ENCODE results near the gene ARFGAP1. TPM values are rescaled to one million over a fixed set of nuclear protein-coding genes. Genes with fewer than 3 reads are reported as not detected.
"Not testable (repeated sequence)": the region's sequence is repeated elsewhere in the genome, so short reads cannot be mapped to it uniquely, and the experiment has no call there.

ARFGAP1 gene
- total RNA-seq, 2 donors from 2014 or later: 108 to 128 TPM

GRCh38 chr20:63296531-63297299, 24.1 kb downstream of the ARFGAP1 start:
- DNase-seq: no peak
- no peak for ATAC-seq
- no peaks in the 10 kb centered on the region for H3K9me3 ChIP-seq (ENCODE audit: control insufficient read depth, low read length, poor library complexity, severe bottlenecking)
- Mint-ChIP-seq H3K4me3 (no peak overlapping the region), H3K4me1 (peaks cover 6% of the 10 kb centered on the region), H3K27me3 (peaks cover 10% of the 10 kb centered on the region), H3K27ac (no peak overlapping the region), H3K36me3 (ENCODE audit: low read depth) (peaks cover 2% of the 10 kb centered on the region)

GRCh38 chr20:63297371-63297781, 24.8 kb downstream of the ARFGAP1 start:
- Mint-ChIP-seq H3K27ac (no peak overlapping the region), H3K4me1 (peaks cover 6% of the 10 kb centered on the region), H3K4me3 (no peak overlapping the region), H3K36me3 (ENCODE audit: low read depth) (peaks cover 2% of the 10 kb centered on the region), H3K27me3 (peaks cover 10% of the 10 kb centered on the region)
- ATAC-seq (no peak), DNase-seq (no peak)
- H3K9me3 ChIP-seq (ENCODE audit: control insufficient read depth, low read length, poor library complexity, severe bottlenecking): peaks cover 2% of the 10 kb centered on the region

GRCh38 chr20:63297796-63298572, 25.4 kb downstream of the ARFGAP1 start:
- DNase-seq: no peak

GRCh38 chr20:63298731-63299312, 26.2 kb downstream of the ARFGAP1 start:
- H3K4me1 Mint-ChIP-seq: peaks cover 6% of the 10 kb centered on the region
- no peak for DNase-seq
- H3K27me3 Mint-ChIP-seq: peaks cover 16% of the 10 kb centered on the region
- no peak for ATAC-seq
- H3K27ac Mint-ChIP-seq: no peak overlapping the region
- no peak overlapping the region for H3K4me3 Mint-ChIP-seq
- H3K36me3 Mint-ChIP-seq (ENCODE audit: low read depth): peaks cover 2% of the 10 kb centered on the region
- peaks cover 2% of the 10 kb centered on the region for H3K9me3 ChIP-seq (ENCODE audit: control insufficient read depth, low read length, poor library complexity, severe bottlenecking)

More at GRCh38 chr20:63297796-63298572, 25.4 kb downstream of the ARFGAP1 start:
- peaks cover 2% of the 10 kb centered on the region for H3K9me3 ChIP-seq (ENCODE audit: control insufficient read depth, low read length, poor library complexity, severe bottlenecking)
- peaks cover 16% of the 10 kb centered on the region for H3K27me3 Mint-ChIP-seq
- H3K4me3 Mint-ChIP-seq: no peak overlapping the region
- no peak for ATAC-seq
- H3K36me3 Mint-ChIP-seq (ENCODE audit: low read depth): peaks cover 2% of the 10 kb centered on the region
- H3K27ac Mint-ChIP-seq: no peak overlapping the region
- peaks cover 6% of the 10 kb centered on the region for H3K4me1 Mint-ChIP-seq

GRCh38 chr20:63301671-63302070, 29.1 kb downstream of the ARFGAP1 start:
- DNase-seq (no peak), ATAC-seq (no peak)
- Mint-ChIP-seq H3K36me3 (ENCODE audit: low read depth) (peaks cover 2% of the 10 kb centered on the region), H3K4me1 (no peaks in the 10 kb centered on the region), H3K4me3 (no peak overlapping the region), H3K27ac (no peak overlapping the region), H3K27me3 (peaks cover 16% of the 10 kb centered on the region)
- peaks cover 2% of the 10 kb centered on the region for H3K9me3 ChIP-seq (ENCODE audit: control insufficient read depth, low read length, poor library complexity, severe bottlenecking)

- ATAC-seq: no peak
- Mint-ChIP-seq H3K27ac (no peak overlapping the region), H3K36me3 (ENCODE audit: low read depth) (peaks cover 2% of the 10 kb centered on the region), H3K4me3 (no peak overlapping the region), H3K27me3 (peaks cover 16% of the 10 kb centered on the region), H3K4me1 (no peaks in the 10 kb centered on the region)
- no peak for DNase-seq
- H3K9me3 ChIP-seq (ENCODE audit: control insufficient read depth, low read length, poor library complexity, severe bottlenecking): peaks cover 2% of the 10 kb centered on the region
Measured at GRCh38 chr20:63303095-63303666, 30.6 kb downstream of the ARFGAP1 start.

GRCh38 chr20:63305393-63305792, 32.8 kb downstream of the ARFGAP1 start:
- peaks cover 2% of the 10 kb centered on the region for H3K9me3 ChIP-seq (ENCODE audit: control insufficient read depth, low read length, poor library complexity, severe bottlenecking)
- Mint-ChIP-seq H3K27ac (no peak overlapping the region), H3K4me3 (no peak overlapping the region), H3K36me3 (ENCODE audit: low read depth) (peaks cover 2% of the 10 kb centered on the region), H3K27me3 (peaks cover 16% of the 10 kb centered on the region), H3K4me1 (no peaks in the 10 kb centered on the region)
- no peak for ATAC-seq
- DNase-seq: no peak

- not testable (repeated sequence) for H3K4me3 Mint-ChIP-seq; H3K4me1 Mint-ChIP-seq; H3K27ac Mint-ChIP-seq; ATAC-seq; DNase-seq; H3K36me3 Mint-ChIP-seq (ENCODE audit: low read depth); H3K9me3 ChIP-seq (ENCODE audit: control insufficient read depth, low read length, poor library complexity, severe bottlenecking)
- peaks cover 10% of the 10 kb centered on the region for H3K27me3 Mint-ChIP-seq
Measured at GRCh38 chr20:63305933-63306672, 33.5 kb downstream of the ARFGAP1 start.

- ATAC-seq (no peak), DNase-seq (no peak)
- no peaks in the 10 kb centered on the region for H3K36me3 Mint-ChIP-seq (ENCODE audit: low read depth)
- peaks cover 10% of the 10 kb centered on the region for H3K27me3 Mint-ChIP-seq
- peaks cover 2% of the 10 kb centered on the region for H3K9me3 ChIP-seq (ENCODE audit: control insufficient read depth, low read length, poor library complexity, severe bottlenecking)
- no peaks in the 10 kb centered on the region for H3K4me1 Mint-ChIP-seq
- no peak overlapping the region for H3K4me3 Mint-ChIP-seq
- H3K27ac Mint-ChIP-seq: no peak overlapping the region
Measured at GRCh38 chr20:63306673-63307537, 34.3 kb downstream of the ARFGAP1 start.

- ATAC-seq: no peak
- Mint-ChIP-seq H3K4me1 (no peaks in the 10 kb centered on the region), H3K27me3 (peaks cover 8% of the 10 kb centered on the region), H3K4me3 (no peak overlapping the region), H3K27ac (no peak overlapping the region), H3K36me3 (ENCODE audit: low read depth) (no peaks in the 10 kb centered on the region)
- H3K9me3 ChIP-seq (ENCODE audit: control insufficient read depth, low read length, poor library complexity, severe bottlenecking): no peaks in the 10 kb centered on the region
- DNase-seq: no peak
Measured at GRCh38 chr20:63307538-63308217, 35.1 kb downstream of the ARFGAP1 start.

GRCh38 chr20:63308218-63308911, 35.8 kb downstream of the ARFGAP1 start:
- H3K27ac Mint-ChIP-seq: no peak overlapping the region
- H3K4me1 Mint-ChIP-seq: no peaks in the 10 kb centered on the region
- H3K9me3 ChIP-seq (ENCODE audit: control insufficient read depth, low read length, poor library complexity, severe bottlenecking): no peaks in the 10 kb centered on the region
- no peak for ATAC-seq
- DNase-seq: no peak
- peaks cover 4% of the 10 kb centered on the region for H3K27me3 Mint-ChIP-seq
- H3K36me3 Mint-ChIP-seq (ENCODE audit: low read depth): no peaks in the 10 kb centered on the region
- H3K4me3 Mint-ChIP-seq: no peak overlapping the region
